NCI-H345 (cell line): ENCODE measurements around the gene ARF4.

Experiments
- DNase-seq: peaks from one replicate; lab custom pipeline; 2025; lab: John Stamatoyannopoulos, UW

ARF4 gene

DNA sequence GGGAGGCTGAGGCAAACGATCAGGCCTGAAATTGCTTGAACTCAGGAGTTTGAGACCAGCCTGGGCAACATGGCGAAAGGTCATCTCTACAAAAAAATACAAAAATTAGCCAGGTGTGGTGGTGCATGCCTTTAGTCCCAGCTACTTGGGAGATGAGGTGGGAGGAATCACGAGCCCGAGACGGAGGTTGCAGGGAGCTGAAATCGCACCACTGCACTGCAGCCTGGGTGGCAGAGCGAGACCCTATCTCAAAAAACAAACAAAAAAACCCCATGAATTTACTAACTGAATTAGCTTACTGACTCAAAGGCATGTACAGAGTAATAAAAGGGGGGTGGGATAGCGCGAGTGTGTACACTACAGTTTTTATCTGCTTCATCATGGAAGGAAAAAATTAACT is 19.3 kb downstream of the ARF4 start:
- DNase-seq, result no peak

DNA sequence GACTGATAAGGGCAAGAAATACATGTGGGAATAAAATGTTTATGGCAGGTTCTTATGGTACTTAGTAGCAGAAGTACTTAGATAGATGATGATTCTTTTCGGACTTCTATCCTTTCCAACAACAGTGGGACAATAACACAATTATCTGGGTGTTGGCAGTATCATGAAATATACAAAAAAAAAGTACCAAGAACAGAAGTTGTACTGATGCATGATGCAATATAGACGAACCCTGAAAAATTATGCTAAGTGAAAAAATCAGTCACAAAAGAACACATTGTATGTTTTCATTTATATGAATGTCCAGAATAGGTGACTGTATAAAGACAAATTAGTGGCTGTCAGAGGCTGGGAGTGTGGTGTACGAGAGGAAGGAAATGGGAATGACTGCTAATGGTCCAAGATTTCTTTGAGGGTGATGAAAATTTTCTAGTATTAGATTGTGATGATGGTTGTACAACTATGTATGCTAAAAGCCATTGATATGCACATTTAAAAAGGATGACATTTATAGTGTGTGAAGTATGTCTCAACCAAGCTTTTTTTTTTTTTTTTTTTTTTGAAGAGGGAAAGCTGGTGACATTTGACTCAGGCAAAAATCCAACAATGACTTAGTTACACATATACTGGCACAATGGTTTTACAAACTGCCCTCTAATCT is 21.0 kb downstream of the ARF4 start:
- DNase-seq, result no peak

DNA sequence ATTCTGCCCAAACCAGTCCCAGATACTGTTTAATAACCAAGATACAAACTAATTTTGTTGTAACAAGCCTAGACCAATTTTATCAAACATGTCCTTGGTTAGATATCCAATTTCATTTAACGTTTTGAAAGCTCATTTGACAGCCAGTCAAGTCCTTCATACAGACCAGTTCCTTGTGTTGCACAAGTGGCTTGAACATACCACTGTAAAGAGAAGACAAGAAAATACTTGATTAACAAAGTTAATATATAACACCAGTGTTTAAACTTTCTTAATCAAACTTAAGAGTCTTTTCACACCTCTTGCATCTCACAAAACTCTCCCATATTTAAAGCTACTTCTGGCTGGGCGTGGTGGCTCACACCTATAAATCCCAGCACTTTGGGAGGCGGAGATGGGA is 25.0 kb downstream of the ARF4 start:
- DNase-seq, result no peak

DNA sequence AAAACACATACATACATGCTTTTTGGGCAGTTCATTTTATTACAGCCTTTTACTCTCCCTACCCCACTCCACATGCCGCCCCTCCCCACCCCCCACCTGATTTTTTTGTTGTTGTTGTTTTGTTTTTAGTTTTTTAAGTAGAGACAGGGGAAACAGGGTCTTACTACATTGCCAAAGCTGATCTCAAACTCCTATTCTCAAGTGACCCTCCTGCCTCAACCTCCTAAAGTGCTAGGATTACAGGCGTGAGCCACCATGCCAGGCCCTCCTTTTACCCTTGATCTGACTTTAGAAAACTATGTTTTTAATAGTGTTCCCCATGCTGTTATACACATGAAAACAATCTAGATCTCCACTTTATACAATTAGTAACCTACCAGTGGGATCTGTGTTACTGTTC is 26.3 kb downstream of the ARF4 start:
- DNase-seq, result no peak

DNA sequence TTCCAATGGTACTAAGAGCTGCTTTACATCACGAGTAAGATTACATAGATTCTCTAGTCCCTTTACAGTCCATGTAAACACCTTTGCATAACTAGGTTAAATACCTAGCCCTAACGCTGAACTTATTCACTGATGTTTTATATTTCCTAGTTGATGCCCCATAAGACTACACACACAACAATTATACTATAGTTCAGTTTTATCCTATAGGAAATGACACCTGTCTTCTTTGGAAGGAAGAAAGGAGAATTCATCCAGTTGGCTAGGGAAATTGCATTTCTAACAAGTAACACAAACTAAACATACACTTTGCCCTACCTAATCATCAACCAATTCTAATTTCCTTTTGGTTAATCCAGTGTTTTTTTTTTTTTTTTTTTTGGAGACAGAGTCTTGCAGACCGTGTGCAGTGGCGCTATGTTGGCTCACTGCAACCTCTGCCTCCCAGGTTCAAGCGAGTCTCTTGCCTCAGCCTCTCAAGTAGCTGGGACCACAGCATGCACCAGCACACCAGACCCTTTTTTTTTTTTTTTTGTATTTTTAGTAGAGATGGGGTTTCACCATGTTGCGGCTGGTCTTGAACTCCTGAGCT is 27.2 kb downstream of the ARF4 start:
- DNase-seq, result no peak

- no peak for DNase-seq
These were observed 37.6 kb downstream of the ARF4 start for GRCh38 chr3:57559526-57559925.

GRCh38 chr3:57557085-57557537 is 40.0 kb downstream of the ARF4 start:
- DNase-seq, result no peak

GRCh38 chr3:57556459-57557084 is 40.6 kb downstream of the ARF4 start:
- no peak for DNase-seq

GRCh38 chr3:57555738-57556458 is 41.2 kb downstream of the ARF4 start, which contains the start of gene PDE12:
Gene PDE12, plus strand, starts transcription at chr3:57556274. Its CDS starts 106 bp downstream, at chr3:57556380.
- DNase-seq, result peak; percentile 81

GRCh38 chr3:57555306-57555705 is 41.8 kb downstream of the ARF4 start:
- no peak for DNase-seq

GRCh38 chr3:57546616-57547015 is 50.5 kb downstream of the ARF4 start:
- DNase-seq, result no peak

GRCh38 chr3:57545636-57546268 is 51.4 kb downstream of the ARF4 start:
- DNase-seq, result no peak

- DNase-seq, result peak; percentile 71
These were observed 52.7 kb downstream of the ARF4 start, which contains the start of gene DNAH12 for GRCh38 chr3:57544181-57545125. Gene DNAH12, minus strand, starts transcription at chr3:57544344. Its CDS starts 1,474 bp downstream, at chr3:57542870.

DNA sequence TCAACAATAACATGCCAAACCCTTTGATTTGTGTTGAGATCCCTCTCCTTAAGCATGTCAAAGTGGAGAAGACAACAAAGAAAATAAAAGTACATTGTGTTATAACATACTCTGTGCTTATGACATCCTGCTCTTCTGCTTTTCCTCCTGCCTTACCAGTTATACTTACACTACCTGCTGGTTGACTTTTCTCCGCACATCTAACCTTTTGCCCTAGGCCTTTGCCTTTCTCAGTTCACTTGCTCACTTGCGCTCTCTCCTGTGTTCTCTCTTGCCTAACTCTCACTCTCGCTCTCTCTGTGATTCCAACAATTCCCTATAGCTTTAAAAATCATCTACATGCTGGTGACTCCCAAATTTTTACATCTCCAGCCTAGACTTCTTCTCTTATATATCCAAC is 58.7 kb downstream of the ARF4 start:
- DNase-seq, result no peak

DNA sequence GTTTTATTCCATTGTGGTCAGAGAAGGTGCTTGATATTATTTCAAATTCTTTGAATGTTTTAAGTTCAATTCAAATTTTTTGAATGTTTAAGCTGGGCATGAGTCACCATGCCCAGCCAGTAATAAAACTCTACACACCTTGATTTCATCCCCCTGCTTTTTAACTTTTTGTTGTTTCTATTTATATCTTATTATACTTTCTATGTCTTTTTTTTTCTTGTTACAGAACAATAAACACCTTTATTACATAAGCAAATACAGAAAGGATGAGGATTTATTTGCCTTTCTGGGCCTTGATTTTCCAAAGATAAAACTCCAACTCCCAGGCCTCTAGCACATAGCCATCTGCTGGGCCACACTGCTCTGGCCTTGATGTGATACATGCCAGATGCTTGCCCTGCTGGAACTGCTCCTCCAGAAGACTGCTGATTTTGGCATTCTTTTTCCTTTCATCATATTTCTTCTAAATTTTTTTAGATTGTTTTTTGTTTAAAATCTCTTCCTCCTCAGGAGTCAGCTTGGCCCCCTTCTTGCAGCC is 67.0 kb downstream of the ARF4 start:
- no peak for DNase-seq
